Caco-2 (cell line): ENCODE results near the gene HEXA. TPM values are rescaled to one million over a fixed set of nuclear protein-coding genes. Genes with fewer than 3 reads are reported as not detected.
"Not testable (repeated sequence)": the region's sequence is repeated elsewhere in the genome, so short reads cannot be mapped to it uniquely, and the experiment has no call there.

Experiments used
- BruUV-seq: library from RNA; stranded (reverse); fragments of 400-500 nt; replicated peaks from 2 replicates; lab custom pipeline; 2021; lab: Mats Ljungman, UMichigan
- CTCF ChIA-PET: fragments of 300-600 bp; sonication (Branson Sonifier 250); formaldehyde crosslinking; loops from one replicate; lab custom pipeline; 2022; ENCODE audit warnings: antibody characterized with exemption; lab: Charles Lee
- POLR2A ChIA-PET: fragments of 300-600 bp; sonication (Branson Sonifier 250); formaldehyde crosslinking; loops from one replicate; lab custom pipeline; 2022; ENCODE audit warnings: antibody characterized with exemption; lab: Charles Lee
- DNase-seq, 2 experiments: peaks; one replicate each; pipeline versions ENCODE4 v3.0.0 to v3.0.0-alpha.2; 2020 to 2022
- H3K27me3 ChIP-seq: replicated peaks from 2 replicates; pipeline ENCODE4 v1.6.0; 2011; ENCODE audit warnings: low read length; ENCODE audit not compliant: control insufficient read depth, insufficient read depth
- H3K36me3 ChIP-seq: 2 replicates; pipeline ENCODE4 v1.5.1; 2011; ENCODE audit warnings: low read length; ENCODE audit not compliant: control insufficient read depth, insufficient read depth
- H3K4me1 ChIP-seq: fragments of 250-450 bp; sonication (Bioruptor Pico); 2 replicates; pipeline ENCODE4 v1.5.1; 2020; ENCODE audit warnings: mild to moderate bottlenecking
- H3K4me3 ChIP-seq: 2 replicates; pipeline ENCODE4 v1.5.1; 2011; ENCODE audit warnings: low read depth, mild to moderate bottlenecking, control low read depth, low read length
- H3K9me3 ChIP-seq: fragments of 250-450 bp; sonication (Bioruptor Pico); 2 replicates; pipeline ENCODE4 v1.5.1; 2020; ENCODE audit warnings: mild to moderate bottlenecking, moderate library complexity
- H3K27ac Mint-ChIP-seq: one replicate; pipeline ENCODE4 v1.8.0; 2022; ENCODE audit warnings: mixed read lengths; ENCODE audit not compliant: unreplicated experiment
- H3K27me3 Mint-ChIP-seq: one replicate; pipeline ENCODE4 v1.8.0; 2022; ENCODE audit warnings: mixed read lengths; ENCODE audit not compliant: insufficient read depth, unreplicated experiment
- H3K36me3 Mint-ChIP-seq: one replicate; pipeline ENCODE4 v1.8.0; 2022; ENCODE audit warnings: mild to moderate bottlenecking, mixed read lengths; ENCODE audit not compliant: insufficient read depth, unreplicated experiment
- H3K4me1 Mint-ChIP-seq: one replicate; pipeline ENCODE4 v1.8.0; 2022; ENCODE audit warnings: low read depth, mixed read lengths; ENCODE audit not compliant: unreplicated experiment
- H3K4me3 Mint-ChIP-seq: one replicate; pipeline ENCODE4 v1.8.0; 2022; ENCODE audit warnings: mild to moderate bottlenecking, moderate library complexity, mixed read lengths; ENCODE audit not compliant: unreplicated experiment
- H3K9me3 Mint-ChIP-seq: one replicate; pipeline ENCODE4 v1.8.0; 2022; ENCODE audit warnings: mixed read lengths; ENCODE audit not compliant: unreplicated experiment
- CTCF ChIP-seq, 2 experiments: fragments of 200-600 bp in 1 of 2; IDR thresholded peaks; 1 replicate in 1 of 2; 2 replicates in 1 of 2; pipeline versions ENCODE4 v1.5.1 to v1.8.0; 2011 to 2022; ENCODE audit warnings: antibody characterized with exemption in 1 of 2, control low read depth in 1 of 2, inconsistent platforms in 1 of 2, low read depth in 1 of 2, low read length in 1 of 2, mild to moderate bottlenecking in 1 of 2, moderate library complexity in 1 of 2; ENCODE audit not compliant: insufficient read depth in 1 of 2, severe bottlenecking in 1 of 2, unreplicated experiment in 1 of 2
- intact Hi-C: fragments of 100-400 bp; cut with micrococcal nuclease; formaldehyde crosslinking; loops from one replicate; pipeline ENCODE4 v1.10.0; 2022; ENCODE audit not compliant: unreplicated experiment
- total RNA-seq: library from RNA; stranded (reverse); gene quantifications from 2 replicates; pipeline ENCODE4 v1.2.3, GENCODE V29; 2022

The HEXA gene
- total RNA-seq, 1 experiment from 2014 or later: 151 TPM

- H3K36me3 ChIP-seq: no peaks in the 10 kb centered on the region
- no peak for TF ChIP-seq CTCF (IDR thresholded peaks at IDR 0.05; ENCODE audit: insufficient read depth in 1 of 2, low read depth in 1 of 2, low read length in 1 of 2, severe bottlenecking in 1 of 2, unreplicated experiment in 1 of 2)
- H3K27me3 ChIP-seq: no peaks in the 10 kb centered on the region
- CTCF ChIA-PET: no interaction called here
- POLR2A ChIA-PET: no interaction called here
- H3K4me1 Mint-ChIP-seq: peaks cover 6% of the 10 kb centered on the region
- intact Hi-C loops: no loop called here
- peaks cover 5% of the 10 kb centered on the region for H3K36me3 Mint-ChIP-seq
- no peak overlapping the region for H3K4me3 ChIP-seq
- no peaks in the 10 kb centered on the region for H3K9me3 ChIP-seq
- H3K9me3 Mint-ChIP-seq: no peaks in the 10 kb centered on the region
- no peak overlapping the region for H3K4me3 Mint-ChIP-seq
- H3K27ac Mint-ChIP-seq: no peak overlapping the region
- DNase-seq: no peak
- peaks cover 19% of the 10 kb centered on the region for H3K27me3 Mint-ChIP-seq
- H3K4me1 ChIP-seq: peaks cover 9% of the 10 kb centered on the region; the same call in 1 of the 2 replicates
- no TSS peak for BruUV-seq
Observed at GRCh38 chr15:72380743-72381142, 4.9 kb upstream of the HEXA start.

GRCh38 chr15:72379856-72380430 is 4.1 kb upstream of the HEXA start:
- Mint-ChIP-seq H3K4me3 (no peak overlapping the region), H3K27me3 (peaks cover 14% of the 10 kb centered on the region), H3K36me3 (peaks cover 13% of the 10 kb centered on the region), H3K4me1 (peaks cover 10% of the 10 kb centered on the region), H3K9me3 (no peaks in the 10 kb centered on the region), H3K27ac (no peak overlapping the region)
- Histone ChIP-seq H3K36me3 (no peaks in the 10 kb centered on the region), H3K4me1 (peaks cover 12% of the 10 kb centered on the region; the same call in 1 of the 2 replicates), H3K4me3 (no peak overlapping the region), H3K9me3 (no peaks in the 10 kb centered on the region), H3K27me3 (no peaks in the 10 kb centered on the region)
- DNase-seq: no peak
- no peak for TF ChIP-seq CTCF (IDR thresholded peaks at IDR 0.05; ENCODE audit: insufficient read depth in 1 of 2, low read depth in 1 of 2, low read length in 1 of 2, severe bottlenecking in 1 of 2, unreplicated experiment in 1 of 2)
- intact Hi-C loops: no loop called here
- ChIA-PET POLR2A (no interaction called here), CTCF (no interaction called here)
- BruUV-seq: no TSS peak

GRCh38 chr15:72379106-72379505 is 3.3 kb upstream of the HEXA start:
- Mint-ChIP-seq H3K27me3 (peaks cover 11% of the 10 kb centered on the region), H3K4me1 (peaks cover 16% of the 10 kb centered on the region), H3K36me3 (peaks cover 17% of the 10 kb centered on the region)
- CTCF ChIA-PET, H3K36me3 ChIP-seq, H3K4me3 Mint-ChIP-seq, intact Hi-C loops, H3K27me3 ChIP-seq, H3K27ac Mint-ChIP-seq, DNase-seq, H3K9me3 Mint-ChIP-seq, H3K9me3 ChIP-seq, POLR2A ChIA-PET, H3K4me3 ChIP-seq, BruUV-seq: not testable (repeated sequence)
- H3K4me1 ChIP-seq: peaks cover 16% of the 10 kb centered on the region; the same call in 1 of the 2 replicates
